ENCODE data around the gene PPP4R3B. TPM values are rescaled to one million over a fixed set of nuclear protein-coding genes. Genes with fewer than 3 reads are reported as not detected.

The PPP4R3B gene
- total and polyA plus RNA-seq, 2 of the 13 experiments (the other 11 are each of a cell fraction or from before 2014, with no cell fraction given) = 24.2 to 53.0 TPM

DNA sequence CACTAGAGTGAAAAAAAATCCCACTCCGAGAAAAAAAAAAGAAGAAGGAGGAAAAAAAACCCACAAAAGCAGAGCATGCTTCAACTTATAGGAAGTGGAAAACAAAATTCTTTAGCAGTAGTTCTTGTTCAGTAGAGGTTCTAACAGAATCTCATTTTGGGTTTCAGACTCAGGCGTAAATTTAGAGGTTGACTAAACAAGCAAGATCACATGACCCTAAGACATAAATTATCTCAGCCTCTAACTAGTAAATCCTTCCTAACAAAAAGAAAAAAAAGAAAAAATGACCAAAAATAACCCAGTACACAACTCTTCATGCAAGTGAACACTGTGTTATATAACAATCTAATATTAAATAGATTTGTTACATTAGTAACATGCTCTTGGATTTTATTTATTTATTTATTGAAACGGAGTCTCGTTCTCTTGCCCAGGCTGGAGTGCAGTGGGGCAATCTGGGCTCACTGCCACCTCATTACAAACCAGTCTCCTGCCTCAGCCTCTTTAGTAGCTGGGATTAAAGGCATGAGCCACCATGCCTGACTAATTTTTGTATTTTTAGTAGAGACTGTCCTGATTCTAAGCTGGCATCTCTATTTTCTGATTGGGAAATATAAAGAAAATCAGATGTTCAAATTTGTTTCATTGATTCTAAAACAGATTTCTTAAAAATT is 35.4 kb downstream of the PPP4R3B start:
- ATAC-seq = no peak
- WGBS (ENCODE audit: low lambda C conversion rate) = 96% methylated on average over 4 of the region's 4 CpGs
- peaks cover 6 to 59% of the 10 kb centered on the region in 2 experiments; a peak in 4 of 5 replicates for H3K36me3 ChIP-seq (replicated peaks in 1 of 2; ENCODE audit: control insufficient read depth in 1 of 2, insufficient read depth in 2 of 2, low read length in 2 of 2)
- no peaks in the 10 kb centered on the region for H3K9me3 ChIP-seq (ENCODE audit: low read length)
- no peak overlapping the region for H3K4me2 ChIP-seq (ENCODE audit: low read depth, low read length)
- intact Hi-C loops (cut with micrococcal nuclease; ENCODE audit: unreplicated experiment) (no loop called here), in situ Hi-C loops (cut with HindIII; ENCODE audit: extremely low pct_ligation_motif_present, low pct_unique_long_range_greater_than_20kb) (no loop called here)
- H2AFZ ChIP-seq (ENCODE audit: low read length) = no peak overlapping the region
- no peak overlapping the region for H3K4me3 ChIP-seq (replicated peaks in 1 of 3; ENCODE audit: insufficient read depth in 1 of 3, low read depth in 2 of 3, low read length in 3 of 3)
- CTCF ChIA-PET (ENCODE audit: low intra/inter-chr PET ratio, low total read pairs) = no interaction called here
- no peaks in the 10 kb centered on the region for H3K4me1 ChIP-seq (ENCODE audit: insufficient read depth, low read length)
- no peaks in the 10 kb centered on the region for H3K27me3 ChIP-seq (ENCODE audit: control insufficient read depth in 1 of 2, insufficient read depth in 2 of 2, low read length in 2 of 2)
- no peaks in the 10 kb centered on the region for H4K20me1 ChIP-seq (ENCODE audit: insufficient read depth, low read length)
- no peak overlapping the region for H3K27ac ChIP-seq (ENCODE audit: extremely low read length, insufficient read depth, low read length)
- no peaks in the 10 kb centered on the region for H3K79me2 ChIP-seq (ENCODE audit: insufficient read depth, low read length)
- H3K9ac ChIP-seq (ENCODE audit: insufficient read depth, low read depth, low read length) = no peak overlapping the region
- no peak for FAIRE-seq
- TF ChIP-seq, protein P1, sequence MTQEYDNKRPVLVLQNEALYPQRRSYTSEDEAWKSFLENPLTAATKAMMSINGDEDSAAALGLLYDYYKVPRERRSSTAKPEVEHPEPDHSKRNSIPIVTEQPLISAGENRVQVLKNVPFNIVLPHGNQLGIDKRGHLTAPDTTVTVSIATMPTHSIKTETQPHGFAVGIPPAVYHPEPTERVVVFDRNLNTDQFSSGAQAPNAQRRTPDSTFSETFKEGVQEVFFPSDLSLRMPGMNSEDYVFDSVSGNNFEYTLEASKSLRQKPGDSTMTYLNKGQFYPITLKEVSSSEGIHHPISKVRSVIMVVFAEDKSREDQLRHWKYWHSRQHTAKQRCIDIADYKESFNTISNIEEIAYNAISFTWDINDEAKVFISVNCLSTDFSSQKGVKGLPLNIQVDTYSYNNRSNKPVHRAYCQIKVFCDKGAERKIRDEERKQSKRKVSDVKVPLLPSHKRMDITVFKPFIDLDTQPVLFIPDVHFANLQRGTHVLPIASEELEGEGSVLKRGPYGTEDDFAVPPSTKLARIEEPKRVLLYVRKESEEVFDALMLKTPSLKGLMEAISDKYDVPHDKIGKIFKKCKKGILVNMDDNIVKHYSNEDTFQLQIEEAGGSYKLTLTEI (CRISPR knock-in tag; conservative IDR thresholded peaks at IDR 0.05) = no peak
- TF ChIP-seq ZNF556 (CRISPR knock-in tag; IDR thresholded peaks at IDR 0.05; ENCODE audit: borderline replicate concordance) (no peak), HINFP (CRISPR knock-in tag; IDR thresholded peaks at IDR 0.05; ENCODE audit: low read depth) (no peak), ATF7 (IDR thresholded peaks at IDR 0.05) (no peak), ATF7 (CRISPR knock-in tag; IDR thresholded peaks at IDR 0.05) (no peak), ZNF782 (CRISPR knock-in tag; IDR thresholded peaks at IDR 0.05; ENCODE audit: borderline replicate concordance) (no peak), YY1 (IDR thresholded peaks at IDR 0.05; ENCODE audit: insufficient read depth, insufficient replicate concordance, low read depth, low read length) (no peak), FOXJ3 (CRISPR knock-in tag; IDR thresholded peaks at IDR 0.05; ENCODE audit: borderline replicate concordance) (no peak), PHF8 (CRISPR knock-in tag; IDR thresholded peaks at IDR 0.05) (no peak), CBX1 (IDR thresholded peaks at IDR 0.05; ENCODE audit: low read depth) (no peak), ZMYM3 (CRISPR knock-in tag; IDR thresholded peaks at IDR 0.05) (no peak)
- TF ChIP-seq, protein P2, sequence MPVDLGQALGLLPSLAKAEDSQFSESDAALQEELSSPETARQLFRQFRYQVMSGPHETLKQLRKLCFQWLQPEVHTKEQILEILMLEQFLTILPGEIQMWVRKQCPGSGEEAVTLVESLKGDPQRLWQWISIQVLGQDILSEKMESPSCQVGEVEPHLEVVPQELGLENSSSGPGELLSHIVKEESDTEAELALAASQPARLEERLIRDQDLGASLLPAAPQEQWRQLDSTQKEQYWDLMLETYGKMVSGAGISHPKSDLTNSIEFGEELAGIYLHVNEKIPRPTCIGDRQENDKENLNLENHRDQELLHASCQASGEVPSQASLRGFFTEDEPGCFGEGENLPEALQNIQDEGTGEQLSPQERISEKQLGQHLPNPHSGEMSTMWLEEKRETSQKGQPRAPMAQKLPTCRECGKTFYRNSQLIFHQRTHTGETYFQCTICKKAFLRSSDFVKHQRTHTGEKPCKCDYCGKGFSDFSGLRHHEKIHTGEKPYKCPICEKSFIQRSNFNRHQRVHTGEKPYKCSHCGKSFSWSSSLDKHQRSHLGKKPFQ (CRISPR knock-in tag; IDR thresholded peaks at IDR 0.05; ENCODE audit: insufficient replicate concordance) = no peak
- POLR2A ChIA-PET = no interaction called here
- DNase-seq (ENCODE audit: low spot score) = no peak
- BruUV-seq (replicated peaks) = no TSS peak
